ENCODE data around the gene SPEF2.

The SPEF2 gene

GRCh38 chr5:35852773-35853172 is 235.1 kb downstream of the SPEF2 start:
- H3K27ac ChIP-seq (ENCODE audit: extremely low read depth, low read depth, low read length): no peak overlapping the region
- no peaks in the 10 kb centered on the region for H3K36me3 ChIP-seq (ENCODE audit: control insufficient read depth in 2 of 2, insufficient read depth in 1 of 2, low read length in 2 of 2)
- H3K4me1 ChIP-seq (ENCODE audit: control insufficient read depth, insufficient read depth, low read length): peaks cover 2% of the 10 kb centered on the region
- no peak for TF ChIP-seq ZNF239 (tag by site-specific recombination; IDR thresholded peaks at IDR 0.05)
- TF ChIP-seq ZNF776 (tag by site-specific recombination; IDR thresholded peaks at IDR 0.05; ENCODE audit: borderline replicate concordance): no peak
- TF ChIP-seq ZNF561 (tag by site-specific recombination; IDR thresholded peaks at IDR 0.05; ENCODE audit: borderline replicate concordance): no peak
- no peak for TF ChIP-seq ZNF202 (tag by site-specific recombination; IDR thresholded peaks at IDR 0.05; ENCODE audit: borderline replicate concordance)
- no peak for TF ChIP-seq KLF7 (tag by site-specific recombination; IDR thresholded peaks at IDR 0.05; ENCODE audit: borderline replicate concordance)
- TF ChIP-seq PBX3 (CRISPR knock-in tag; IDR thresholded peaks at IDR 0.05): no peak
- no peak for TF ChIP-seq ZNF302 (tag by site-specific recombination; IDR thresholded peaks at IDR 0.05; ENCODE audit: low read depth)
- TF ChIP-seq GLI2 (tag by site-specific recombination; IDR thresholded peaks at IDR 0.05; ENCODE audit: borderline replicate concordance, low read depth): no peak
- TF ChIP-seq ZNF501 (tag by site-specific recombination; IDR thresholded peaks at IDR 0.05): no peak
- ChIA-PET CTCF (no interaction called here), POLR2A (no interaction called here)
- no peaks in the 10 kb centered on the region for H3K9me3 ChIP-seq (ENCODE audit: control insufficient read depth, insufficient read depth, low read depth, low read length)
- no peak overlapping the region for H3K4me3 ChIP-seq (ENCODE audit: low read depth, low read length)

- Histone ChIP-seq H3K9me3 (ENCODE audit: control insufficient read depth, insufficient read depth, low read depth, low read length) (no peaks in the 10 kb centered on the region), H3K27ac (ENCODE audit: extremely low read depth, low read depth, low read length) (no peak overlapping the region), H3K4me1 (ENCODE audit: control insufficient read depth, insufficient read depth, low read length) (peaks cover 4% of the 10 kb centered on the region), H3K36me3 (ENCODE audit: control insufficient read depth in 2 of 2, insufficient read depth in 1 of 2, low read length in 2 of 2) (no peaks in the 10 kb centered on the region), H3K4me3 (ENCODE audit: low read depth, low read length) (no peak overlapping the region)
- TF ChIP-seq ZBTB1 (tag by site-specific recombination; IDR thresholded peaks at IDR 0.05) (no peak), ZEB2 (tag by site-specific recombination; IDR thresholded peaks at IDR 0.05) (no peak), ZBTB48 (tag by site-specific recombination; IDR thresholded peaks at IDR 0.05) (no peak), ZBTB20 (tag by site-specific recombination; IDR thresholded peaks at IDR 0.05) (no peak), ZNF561 (tag by site-specific recombination; IDR thresholded peaks at IDR 0.05; ENCODE audit: borderline replicate concordance) (no peak)
- ChIA-PET CTCF (no interaction called here), POLR2A (no interaction called here)
Measured at GRCh38 chr5:35853631-35854030, 236.0 kb downstream of the SPEF2 start.

GRCh38 chr5:35854248-35854647 is 236.6 kb downstream of the SPEF2 start:
- CTCF ChIA-PET: no interaction called here

More at GRCh38 chr5:35854248-35854647, 236.6 kb downstream of the SPEF2 start:
- Histone ChIP-seq H3K4me1 (ENCODE audit: control insufficient read depth, insufficient read depth, low read length) (peaks cover 4% of the 10 kb centered on the region), H3K9me3 (ENCODE audit: control insufficient read depth, insufficient read depth, low read depth, low read length) (no peaks in the 10 kb centered on the region), H3K27ac (ENCODE audit: extremely low read depth, low read depth, low read length) (no peak overlapping the region), H3K4me3 (ENCODE audit: low read depth, low read length) (no peak overlapping the region), H3K36me3 (ENCODE audit: control insufficient read depth in 2 of 2, insufficient read depth in 1 of 2, low read length in 2 of 2) (no peaks in the 10 kb centered on the region)
- TF ChIP-seq ZNF37A (tag by site-specific recombination; IDR thresholded peaks at IDR 0.05): no peak
- TF ChIP-seq ZSCAN18 (tag by site-specific recombination; IDR thresholded peaks at IDR 0.05): no peak
- no peak for TF ChIP-seq ZNF654 (tag by site-specific recombination; IDR thresholded peaks at IDR 0.05; ENCODE audit: low read depth)
- no peak for TF ChIP-seq CTCF (tag by site-specific recombination; IDR thresholded peaks at IDR 0.05)
- no peak for TF ChIP-seq PRDM10 (tag by site-specific recombination; IDR thresholded peaks at IDR 0.05)
- TF ChIP-seq WT1 (tag by site-specific recombination; IDR thresholded peaks at IDR 0.05): no peak
- TF ChIP-seq ZNF19 (tag by site-specific recombination; IDR thresholded peaks at IDR 0.05; ENCODE audit: low read depth): no peak
- POLR2A ChIA-PET: no interaction called here

Data from HEK293 (cell line).